Hematopoietic multipotent progenitor cell treated with erythropoietin and hydrocortisone succinate and interleukin-3 and kit ligand, for 8 days (in vitro differentiated cells): ENCODE data around the gene CCNJL.
"Not testable (repeated sequence)": the region's sequence is repeated elsewhere in the genome, so short reads cannot be mapped to it uniquely, and the experiment has no call there.

Experiments
- DNase-seq: peaks from one replicate; pipeline ENCODE4 v3.0.0-alpha.2; 2015

CCNJL gene

GRCh38 chr5:160312134-160312959 lies at the start of gene CCNJL:
Gene CCNJL (minus strand): TSS chr5:160312564. CDS start chr5:160311923, 641 bp downstream.
- no peak for DNase-seq

- no peak for DNase-seq
Measured at GRCh38 chr5:160361624-160362228, 49.4 kb upstream of the CCNJL start.

GRCh38 chr5:160360310-160360709 lies 47.9 kb upstream of the CCNJL start:
- DNase-seq, result no peak

- peak; percentile 36 for DNase-seq
Measured at GRCh38 chr5:160359816-160360215, 47.5 kb upstream of the CCNJL start.

GRCh38 chr5:160359242-160359641 lies 46.9 kb upstream of the CCNJL start:
- no peak for DNase-seq

GRCh38 chr5:160357861-160358411 lies 45.6 kb upstream of the CCNJL start:
- DNase-seq, result no peak

- DNase-seq, result no peak
Measured at GRCh38 chr5:160357394-160357793, 45.0 kb upstream of the CCNJL start.

- no peak for DNase-seq
Measured at GRCh38 chr5:160356550-160357347, 44.4 kb upstream of the CCNJL start.

GRCh38 chr5:160354666-160355065 lies 42.3 kb upstream of the CCNJL start:
- no peak for DNase-seq

GRCh38 chr5:160353379-160353778 lies 41.0 kb upstream of the CCNJL start:
- DNase-seq, result no peak

- no peak for DNase-seq
Measured at GRCh38 chr5:160352308-160352707, 39.9 kb upstream of the CCNJL start.

GRCh38 chr5:160349935-160350303 lies 37.6 kb upstream of the CCNJL start:
- no peak for DNase-seq

- no peak for DNase-seq
Measured at GRCh38 chr5:160349249-160349934, 37.0 kb upstream of the CCNJL start.

- DNase-seq, result peak; percentile 97
Measured at GRCh38 chr5:160348080-160348479, 35.7 kb upstream of the CCNJL start.

GRCh38 chr5:160347448-160347847 lies 35.1 kb upstream of the CCNJL start:
- no peak for DNase-seq

- DNase-seq, result no peak
Measured at GRCh38 chr5:160342413-160342941, 30.1 kb upstream of the CCNJL start.

- peak; percentile 79 for DNase-seq
Measured at GRCh38 chr5:160341309-160341870, 29.0 kb upstream of the CCNJL start.

GRCh38 chr5:160340513-160340912 lies 28.1 kb upstream of the CCNJL start:
- DNase-seq, result not testable (repeated sequence)

GRCh38 chr5:160339406-160340130 lies 27.2 kb upstream of the CCNJL start:
- peak; percentile 81 for DNase-seq

- DNase-seq, result not testable (repeated sequence)
Measured at GRCh38 chr5:160334716-160335115, 22.4 kb upstream of the CCNJL start.

- no peak for DNase-seq
Measured at GRCh38 chr5:160333721-160334120, 21.4 kb upstream of the CCNJL start.
